HEK293 (cell line): ENCODE measurements around the gene KDSR.

Source experiments
- CTCF ChIA-PET: fragments of 350-600 bp; formaldehyde crosslinking; extraction: SDS; loops from one replicate; lab custom pipeline; 2021; ENCODE audit warnings: antibody characterized with exemption; lab: Yijun Ruan, JAX
- POLR2A ChIA-PET: fragments of 300-600 bp; formaldehyde crosslinking; extraction: SDS; loops from one replicate; lab custom pipeline; 2020; ENCODE audit warnings: antibody characterized with exemption, inconsistent platforms; lab: Yijun Ruan, JAX
- H3K27ac ChIP-seq: fragments of 200-500 bp; sonication (Bioruptor generic); 2 replicates; pipeline ENCODE4 v1.5.1; 2014; ENCODE audit warnings: low read depth, low read length, control low read depth, inconsistent platforms; ENCODE audit errors: extremely low read depth
- H3K36me3 ChIP-seq, 2 experiments: fragments of 200-500 bp in 1 of 2; sonication (Bioruptor generic) in 1 of 2; 1 replicate in 1 of 2; 2 replicates in 1 of 2; pipeline ENCODE4 v1.5.1; 2014 to 2017; ENCODE audit warnings: inconsistent platforms in 2 of 2, low read length in 2 of 2; ENCODE audit not compliant: control insufficient read depth in 2 of 2, insufficient read depth in 1 of 2
- H3K4me1 ChIP-seq: fragments of 200-500 bp; sonication (Bioruptor generic); 2 replicates; pipeline ENCODE4 v1.5.1; 2014; ENCODE audit warnings: mild to moderate bottlenecking, low read length, inconsistent platforms; ENCODE audit not compliant: control insufficient read depth, insufficient read depth
- H3K4me3 ChIP-seq: 2 replicates; pipeline ENCODE4 v1.5.1; 2011; ENCODE audit warnings: low read depth, mild to moderate bottlenecking, control low read depth, low read length, moderate library complexity
- H3K9me3 ChIP-seq: fragments of 200-500 bp; sonication (Bioruptor generic); 2 replicates; pipeline ENCODE4 v1.5.1; 2014; ENCODE audit warnings: low read depth, low read length, inconsistent platforms; ENCODE audit not compliant: control insufficient read depth, insufficient read depth
- GFI1B ChIP-seq: fragments of 450-650 bp; formaldehyde crosslinking; IDR thresholded peaks from 2 replicates; pipeline ENCODE4 v1.5.1; 2016; ENCODE audit warnings: missing biosample characterization, missing genetic modification characterization
- GLIS2 ChIP-seq: fragments of 450-650 bp; formaldehyde crosslinking; IDR thresholded peaks from 2 replicates; pipeline ENCODE4 v1.5.1; 2016; ENCODE audit warnings: missing biosample characterization, missing genetic modification characterization
- MYNN ChIP-seq: fragments of 450-650 bp; formaldehyde crosslinking; IDR thresholded peaks from 2 replicates; pipeline ENCODE4 v1.5.1; 2016; ENCODE audit warnings: missing biosample characterization, missing genetic modification characterization, borderline replicate concordance
- YY1 ChIP-seq: fragments of 450-650 bp; formaldehyde crosslinking; IDR thresholded peaks from 2 replicates; pipeline ENCODE4 v1.5.1; 2018; ENCODE audit warnings: missing biosample characterization, missing genetic modification characterization
- ZBTB8A ChIP-seq: fragments of 450-650 bp; formaldehyde crosslinking; IDR thresholded peaks from 2 replicates; pipeline ENCODE4 v1.5.1; 2016; ENCODE audit warnings: missing biosample characterization, missing genetic modification characterization
- ZIC2 ChIP-seq: fragments of 450-650 bp; formaldehyde crosslinking; IDR thresholded peaks from 2 replicates; pipeline ENCODE4 v1.5.1; 2016; ENCODE audit warnings: missing biosample characterization, missing genetic modification characterization
- ZNF112 ChIP-seq: fragments of 450-650 bp; formaldehyde crosslinking; IDR thresholded peaks from 2 replicates; pipeline ENCODE4 v1.5.0; 2017; ENCODE audit warnings: missing biosample characterization, missing genetic modification characterization
- ZNF155 ChIP-seq: fragments of 450-650 bp; formaldehyde crosslinking; IDR thresholded peaks from 2 replicates; pipeline ENCODE4 v1.5.1; 2016; ENCODE audit warnings: missing biosample characterization, missing genetic modification characterization
- ZNF19 ChIP-seq: fragments of 450-650 bp; formaldehyde crosslinking; IDR thresholded peaks from 2 replicates; pipeline ENCODE4; 2016; ENCODE audit warnings: missing biosample characterization, missing genetic modification characterization, low read depth
- ZNF311 ChIP-seq: fragments of 450-650 bp; formaldehyde crosslinking; IDR thresholded peaks from 2 replicates; pipeline ENCODE4 v1.5.1; 2017; ENCODE audit warnings: missing biosample characterization, missing genetic modification characterization, borderline replicate concordance
- ZNF433 ChIP-seq: fragments of 450-650 bp; formaldehyde crosslinking; IDR thresholded peaks from 2 replicates; pipeline ENCODE4 v1.5.1; 2016; ENCODE audit warnings: missing biosample characterization, missing genetic modification characterization, low read depth
- ZNF600 ChIP-seq: fragments of 450-650 bp; formaldehyde crosslinking; IDR thresholded peaks from 2 replicates; pipeline ENCODE4 v1.5.1; 2016; ENCODE audit warnings: missing biosample characterization, missing genetic modification characterization
- ZNF624 ChIP-seq: fragments of 450-650 bp; formaldehyde crosslinking; IDR thresholded peaks from 2 replicates; pipeline ENCODE4 v1.5.1; 2017; ENCODE audit warnings: missing biosample characterization, missing genetic modification characterization
- ZNF76 ChIP-seq: fragments of 450-650 bp; formaldehyde crosslinking; IDR thresholded peaks from 2 replicates; pipeline ENCODE4; 2016; ENCODE audit warnings: low read depth, missing biosample characterization, missing genetic modification characterization, borderline replicate concordance
- TF ChIP-seq, protein P1 (sequence below): fragments of 450-650 bp; formaldehyde crosslinking; IDR thresholded peaks from 2 replicates; pipeline ENCODE4; 2016; ENCODE audit warnings: missing biosample characterization, missing genetic modification characterization
- TF ChIP-seq, protein P2 (sequence below): fragments of 450-650 bp; formaldehyde crosslinking; IDR thresholded peaks from 2 replicates; pipeline ENCODE4 v1.5.1; 2017; ENCODE audit warnings: missing biosample characterization, missing genetic modification characterization
- TF ChIP-seq, protein P3 (sequence below): fragments of 450-650 bp; formaldehyde crosslinking; IDR thresholded peaks from 2 replicates; pipeline ENCODE4 v1.5.0; 2017; ENCODE audit warnings: missing biosample characterization, missing genetic modification characterization, borderline replicate concordance
- TF ChIP-seq, protein P4 (sequence below): fragments of 450-650 bp; formaldehyde crosslinking; IDR thresholded peaks from 2 replicates; pipeline ENCODE4 v1.5.1; 2016; ENCODE audit warnings: missing biosample characterization, missing genetic modification characterization
- TF ChIP-seq, protein P5 (sequence below): fragments of 450-650 bp; formaldehyde crosslinking; IDR thresholded peaks from 2 replicates; pipeline ENCODE4 v1.5.1; 2016; ENCODE audit warnings: missing biosample characterization, missing genetic modification characterization

Gene KDSR

DNA sequence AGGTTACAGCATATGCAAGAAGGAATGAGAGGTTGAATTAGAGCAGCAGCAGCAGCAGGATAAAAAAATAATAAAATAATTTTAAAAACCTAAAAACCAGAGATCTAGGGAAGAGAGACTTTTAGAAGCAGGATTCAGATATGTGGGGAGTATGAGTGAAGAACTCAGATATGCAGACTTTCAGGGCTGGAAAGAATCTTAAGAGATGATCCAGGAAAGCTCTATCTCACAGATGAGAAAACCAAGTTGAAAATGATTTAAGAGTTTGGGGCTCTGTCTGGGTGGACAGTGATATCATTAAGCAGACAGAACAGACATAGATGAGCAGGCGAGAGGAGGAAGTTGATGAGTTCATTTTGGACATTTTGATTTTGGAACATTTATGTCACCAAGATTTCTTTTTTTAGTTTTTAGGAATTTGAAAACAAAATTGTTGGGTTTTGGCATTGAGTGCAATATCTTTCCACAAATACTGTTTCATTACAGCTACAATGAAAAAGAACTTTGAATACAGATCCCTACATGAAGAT, 79.2 kb downstream of the KDSR start:
- CTCF ChIA-PET, result interaction anchor here (1.2 kb wide), 1 partner anchor 153 kb away, joined by 3 read pairs; no protein-coding TSS in a partner anchor
- Histone ChIP-seq H3K27ac (no peak overlapping the region), H3K9me3 (no peaks in the 10 kb centered on the region), H3K36me3 (no peaks in the 10 kb centered on the region), H3K4me3 (no peak overlapping the region), H3K4me1 (peaks cover 12% of the 10 kb centered on the region; the same call in 1 of the 2 replicates)
- POLR2A ChIA-PET, result no interaction called here
- TF ChIP-seq, protein P1, sequence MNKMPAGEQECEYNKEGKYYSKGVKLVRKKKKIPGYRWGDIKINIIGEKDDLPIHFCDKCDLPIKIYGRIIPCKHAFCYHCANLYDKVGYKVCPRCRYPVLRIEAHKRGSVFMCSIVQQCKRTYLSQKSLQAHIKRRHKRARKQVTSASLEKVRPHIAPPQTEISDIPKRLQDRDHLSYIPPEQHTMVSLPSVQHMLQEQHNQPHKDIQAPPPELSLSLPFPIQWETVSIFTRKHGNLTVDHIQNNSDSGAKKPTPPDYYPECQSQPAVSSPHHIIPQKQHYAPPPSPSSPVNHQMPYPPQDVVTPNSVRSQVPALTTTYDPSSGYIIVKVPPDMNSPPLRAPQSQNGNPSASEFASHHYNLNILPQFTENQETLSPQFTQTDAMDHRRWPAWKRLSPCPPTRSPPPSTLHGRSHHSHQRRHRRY (tag by site-specific recombination), result no peak
- TF ChIP-seq, protein P2, sequence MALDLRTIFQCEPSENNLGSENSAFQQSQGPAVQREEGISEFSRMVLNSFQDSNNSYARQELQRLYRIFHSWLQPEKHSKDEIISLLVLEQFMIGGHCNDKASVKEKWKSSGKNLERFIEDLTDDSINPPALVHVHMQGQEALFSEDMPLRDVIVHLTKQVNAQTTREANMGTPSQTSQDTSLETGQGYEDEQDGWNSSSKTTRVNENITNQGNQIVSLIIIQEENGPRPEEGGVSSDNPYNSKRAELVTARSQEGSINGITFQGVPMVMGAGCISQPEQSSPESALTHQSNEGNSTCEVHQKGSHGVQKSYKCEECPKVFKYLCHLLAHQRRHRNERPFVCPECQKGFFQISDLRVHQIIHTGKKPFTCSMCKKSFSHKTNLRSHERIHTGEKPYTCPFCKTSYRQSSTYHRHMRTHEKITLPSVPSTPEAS (tag by site-specific recombination), result no peak
- TF ChIP-seq ZNF112 (no peak), MYNN (tag by site-specific recombination) (no peak), GLIS2 (tag by site-specific recombination) (no peak), ZNF76 (tag by site-specific recombination) (no peak), GFI1B (tag by site-specific recombination) (no peak), ZIC2 (no peak)

DNA sequence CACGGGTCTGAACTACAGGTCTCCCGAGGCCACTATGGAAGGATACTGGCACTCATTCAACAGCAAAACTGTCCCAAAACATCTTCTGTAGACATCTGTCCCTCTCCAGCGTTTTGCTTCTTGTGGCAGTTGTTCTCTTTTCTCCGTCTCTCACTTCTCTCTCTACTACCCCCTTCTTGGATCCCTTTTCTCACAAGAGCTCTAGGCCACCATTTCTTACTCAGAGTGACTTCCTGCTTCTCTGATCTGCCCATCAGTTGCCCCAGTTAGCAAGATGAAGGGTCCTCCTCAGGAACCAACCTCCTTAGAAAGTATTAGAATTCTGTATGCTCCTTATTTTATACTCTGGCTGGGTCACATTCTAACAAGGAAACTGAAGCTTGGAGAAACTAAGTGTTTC, 80.1 kb downstream of the KDSR start:
- ChIA-PET CTCF (interaction anchor here (1.2 kb wide), 1 partner anchor 152 kb away, joined by 3 read pairs; no protein-coding TSS in a partner anchor), POLR2A (no interaction called here)
- Histone ChIP-seq H3K36me3 (no peaks in the 10 kb centered on the region), H3K4me1 (peaks cover 16% of the 10 kb centered on the region; the same call in 1 of the 2 replicates), H3K27ac (no peak overlapping the region), H3K9me3 (no peaks in the 10 kb centered on the region), H3K4me3 (no peak overlapping the region)
- TF ChIP-seq ZNF624 (no peak), ZNF311 (no peak)
- TF ChIP-seq, protein P3, sequence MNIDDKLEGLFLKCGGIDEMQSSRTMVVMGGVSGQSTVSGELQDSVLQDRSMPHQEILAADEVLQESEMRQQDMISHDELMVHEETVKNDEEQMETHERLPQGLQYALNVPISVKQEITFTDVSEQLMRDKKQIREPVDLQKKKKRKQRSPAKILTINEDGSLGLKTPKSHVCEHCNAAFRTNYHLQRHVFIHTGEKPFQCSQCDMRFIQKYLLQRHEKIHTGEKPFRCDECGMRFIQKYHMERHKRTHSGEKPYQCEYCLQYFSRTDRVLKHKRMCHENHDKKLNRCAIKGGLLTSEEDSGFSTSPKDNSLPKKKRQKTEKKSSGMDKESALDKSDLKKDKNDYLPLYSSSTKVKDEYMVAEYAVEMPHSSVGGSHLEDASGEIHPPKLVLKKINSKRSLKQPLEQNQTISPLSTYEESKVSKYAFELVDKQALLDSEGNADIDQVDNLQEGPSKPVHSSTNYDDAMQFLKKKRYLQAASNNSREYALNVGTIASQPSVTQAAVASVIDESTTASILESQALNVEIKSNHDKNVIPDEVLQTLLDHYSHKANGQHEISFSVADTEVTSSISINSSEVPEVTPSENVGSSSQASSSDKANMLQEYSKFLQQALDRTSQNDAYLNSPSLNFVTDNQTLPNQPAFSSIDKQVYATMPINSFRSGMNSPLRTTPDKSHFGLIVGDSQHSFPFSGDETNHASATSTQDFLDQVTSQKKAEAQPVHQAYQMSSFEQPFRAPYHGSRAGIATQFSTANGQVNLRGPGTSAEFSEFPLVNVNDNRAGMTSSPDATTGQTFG (tag by site-specific recombination), result no peak

GRCh38 chr18:63284827-63285733, 81.9 kb downstream of the KDSR start:
- ChIA-PET CTCF (interaction anchor here (0.7 kb wide), 1 partner anchor 168 kb away, joined by 3 read pairs; no protein-coding TSS in a partner anchor), POLR2A (no interaction called here)
- no peak overlapping the region for H3K27ac ChIP-seq
- H3K4me3 ChIP-seq, result no peak overlapping the region
- H3K9me3 ChIP-seq, result no peaks in the 10 kb centered on the region
- H3K36me3 ChIP-seq, result no peaks in the 10 kb centered on the region
- H3K4me1 ChIP-seq, result peaks cover 18% of the 10 kb centered on the region; the same call in 1 of the 2 replicates
- TF ChIP-seq GFI1B (tag by site-specific recombination) (no peak), ZNF112 (no peak), ZNF600 (tag by site-specific recombination) (no peak), ZNF155 (no peak), ZBTB8A (tag by site-specific recombination) (no peak), ZNF19 (no peak), YY1 (tag by site-specific recombination) (no peak), ZNF433 (tag by site-specific recombination) (no peak)
- TF ChIP-seq, protein P4, sequence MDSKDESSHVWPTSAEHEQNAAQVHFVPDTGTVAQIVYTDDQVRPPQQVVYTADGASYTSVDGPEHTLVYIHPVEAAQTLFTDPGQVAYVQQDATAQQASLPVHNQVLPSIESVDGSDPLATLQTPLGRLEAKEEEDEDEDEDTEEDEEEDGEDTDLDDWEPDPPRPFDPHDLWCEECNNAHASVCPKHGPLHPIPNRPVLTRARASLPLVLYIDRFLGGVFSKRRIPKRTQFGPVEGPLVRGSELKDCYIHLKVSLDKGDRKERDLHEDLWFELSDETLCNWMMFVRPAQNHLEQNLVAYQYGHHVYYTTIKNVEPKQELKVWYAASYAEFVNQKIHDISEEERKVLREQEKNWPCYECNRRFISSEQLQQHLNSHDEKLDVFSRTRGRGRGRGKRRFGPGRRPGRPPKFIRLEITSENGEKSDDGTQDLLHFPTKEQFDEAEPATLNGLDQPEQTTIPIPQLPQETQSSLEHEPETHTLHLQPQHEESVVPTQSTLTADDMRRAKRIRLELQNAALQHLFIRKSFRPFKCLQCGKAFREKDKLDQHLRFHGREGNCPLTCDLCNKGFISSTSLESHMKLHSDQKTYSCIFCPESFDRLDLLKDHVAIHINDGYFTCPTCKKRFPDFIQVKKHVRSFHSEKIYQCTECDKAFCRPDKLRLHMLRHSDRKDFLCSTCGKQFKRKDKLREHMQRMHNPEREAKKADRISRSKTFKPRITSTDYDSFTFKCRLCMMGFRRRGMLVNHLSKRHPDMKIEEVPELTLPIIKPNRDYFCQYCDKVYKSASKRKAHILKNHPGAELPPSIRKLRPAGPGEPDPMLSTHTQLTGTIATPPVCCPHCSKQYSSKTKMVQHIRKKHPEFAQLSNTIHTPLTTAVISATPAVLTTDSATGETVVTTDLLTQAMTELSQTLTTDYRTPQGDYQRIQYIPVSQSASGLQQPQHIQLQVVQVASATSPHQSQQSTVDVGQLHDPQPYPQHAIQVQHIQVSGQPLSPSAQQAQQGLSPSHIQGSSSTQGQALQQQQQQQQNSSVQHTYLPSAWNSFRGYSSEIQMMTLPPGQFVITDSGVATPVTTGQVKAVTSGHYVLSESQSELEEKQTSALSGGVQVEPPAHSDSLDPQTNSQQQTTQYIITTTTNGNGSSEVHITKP (tag by site-specific recombination), result no peak
- TF ChIP-seq, protein P5, sequence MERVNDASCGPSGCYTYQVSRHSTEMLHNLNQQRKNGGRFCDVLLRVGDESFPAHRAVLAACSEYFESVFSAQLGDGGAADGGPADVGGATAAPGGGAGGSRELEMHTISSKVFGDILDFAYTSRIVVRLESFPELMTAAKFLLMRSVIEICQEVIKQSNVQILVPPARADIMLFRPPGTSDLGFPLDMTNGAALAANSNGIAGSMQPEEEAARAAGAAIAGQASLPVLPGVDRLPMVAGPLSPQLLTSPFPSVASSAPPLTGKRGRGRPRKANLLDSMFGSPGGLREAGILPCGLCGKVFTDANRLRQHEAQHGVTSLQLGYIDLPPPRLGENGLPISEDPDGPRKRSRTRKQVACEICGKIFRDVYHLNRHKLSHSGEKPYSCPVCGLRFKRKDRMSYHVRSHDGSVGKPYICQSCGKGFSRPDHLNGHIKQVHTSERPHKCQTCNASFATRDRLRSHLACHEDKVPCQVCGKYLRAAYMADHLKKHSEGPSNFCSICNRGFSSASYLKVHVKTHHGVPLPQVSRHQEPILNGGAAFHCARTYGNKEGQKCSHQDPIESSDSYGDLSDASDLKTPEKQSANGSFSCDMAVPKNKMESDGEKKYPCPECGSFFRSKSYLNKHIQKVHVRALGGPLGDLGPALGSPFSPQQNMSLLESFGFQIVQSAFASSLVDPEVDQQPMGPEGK (tag by site-specific recombination), result no peak
